ENCODE data around the gene POU6F1.

DNA sequence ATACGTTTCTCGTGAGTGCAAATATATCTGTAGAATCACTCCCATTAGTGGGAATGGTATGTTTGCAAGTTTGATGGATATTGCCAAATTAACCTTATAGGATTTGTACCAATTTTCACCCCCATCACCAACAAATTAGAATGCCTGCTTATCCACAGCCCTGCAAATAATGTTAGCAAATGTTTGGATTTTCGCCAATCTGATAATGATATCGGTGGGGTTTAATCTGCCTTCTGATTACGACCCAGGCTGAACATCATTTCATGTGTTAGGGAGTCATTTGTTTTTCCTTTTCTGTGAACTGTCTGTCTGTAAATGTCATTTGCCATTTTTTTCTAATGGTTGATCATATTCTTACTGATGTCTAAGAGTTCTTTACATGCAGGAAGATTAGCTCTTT lies 16.7 kb upstream of the POU6F1 start:
- TF ChIP-seq, protein P1, sequence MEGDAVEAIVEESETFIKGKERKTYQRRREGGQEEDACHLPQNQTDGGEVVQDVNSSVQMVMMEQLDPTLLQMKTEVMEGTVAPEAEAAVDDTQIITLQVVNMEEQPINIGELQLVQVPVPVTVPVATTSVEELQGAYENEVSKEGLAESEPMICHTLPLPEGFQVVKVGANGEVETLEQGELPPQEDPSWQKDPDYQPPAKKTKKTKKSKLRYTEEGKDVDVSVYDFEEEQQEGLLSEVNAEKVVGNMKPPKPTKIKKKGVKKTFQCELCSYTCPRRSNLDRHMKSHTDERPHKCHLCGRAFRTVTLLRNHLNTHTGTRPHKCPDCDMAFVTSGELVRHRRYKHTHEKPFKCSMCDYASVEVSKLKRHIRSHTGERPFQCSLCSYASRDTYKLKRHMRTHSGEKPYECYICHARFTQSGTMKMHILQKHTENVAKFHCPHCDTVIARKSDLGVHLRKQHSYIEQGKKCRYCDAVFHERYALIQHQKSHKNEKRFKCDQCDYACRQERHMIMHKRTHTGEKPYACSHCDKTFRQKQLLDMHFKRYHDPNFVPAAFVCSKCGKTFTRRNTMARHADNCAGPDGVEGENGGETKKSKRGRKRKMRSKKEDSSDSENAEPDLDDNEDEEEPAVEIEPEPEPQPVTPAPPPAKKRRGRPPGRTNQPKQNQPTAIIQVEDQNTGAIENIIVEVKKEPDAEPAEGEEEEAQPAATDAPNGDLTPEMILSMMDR (IDR thresholded peaks at IDR 0.05): no peak
- TF ChIP-seq POLR2A (IDR thresholded peaks at IDR 0.05) (no peak), POLR2AphosphoS5 (IDR thresholded peaks at IDR 0.05; ENCODE audit: insufficient read depth in 1 of 2, low read depth in 1 of 2) (no peak)
